ENCODE data around the gene HS3ST6. TPM values are rescaled to one million over a fixed set of nuclear protein-coding genes. Genes with fewer than 3 reads are reported as not detected.

The HS3ST6 gene
- total RNA-seq, 1 donor from 2014 or later, result 4.4 TPM

DNA sequence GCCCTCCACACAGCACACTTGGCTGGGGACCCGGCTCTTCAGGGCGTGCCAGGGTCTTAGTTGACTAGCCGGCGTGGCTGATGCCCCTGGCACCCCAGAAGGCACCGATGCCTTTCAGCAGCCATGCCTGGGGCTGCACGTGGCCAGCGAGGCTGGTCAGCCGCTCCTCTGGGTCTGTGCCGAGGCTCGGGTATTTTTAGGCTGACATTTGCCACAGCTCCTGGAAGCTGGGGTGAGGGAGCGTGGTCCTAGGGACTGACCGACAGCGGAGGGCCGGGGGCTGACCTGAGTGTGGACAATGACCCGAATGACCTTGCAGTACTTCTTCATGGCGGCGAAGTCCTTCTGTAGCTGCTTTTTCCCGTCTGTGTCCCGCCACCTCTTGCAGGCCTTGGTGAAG lies 32.3 kb upstream of the HS3ST6 start:
- intact Hi-C loops (cut with DNase I), result no loop called here
- H3K9me3 ChIP-seq, result no peaks in the 10 kb centered on the region
- no peak overlapping the region for H3K4me3 ChIP-seq
- H3K36me3 ChIP-seq, result no peaks in the 10 kb centered on the region
- no peaks in the 10 kb centered on the region for H3K4me1 ChIP-seq
- no peak overlapping the region for H3K27ac ChIP-seq
- H3K27me3 ChIP-seq, result no peaks in the 10 kb centered on the region
- no peak for TF ChIP-seq POLR2AphosphoS5 (IDR thresholded peaks at IDR 0.05; ENCODE audit: insufficient read depth in 1 of 2, low read depth in 1 of 2)
- TF ChIP-seq, protein P1, sequence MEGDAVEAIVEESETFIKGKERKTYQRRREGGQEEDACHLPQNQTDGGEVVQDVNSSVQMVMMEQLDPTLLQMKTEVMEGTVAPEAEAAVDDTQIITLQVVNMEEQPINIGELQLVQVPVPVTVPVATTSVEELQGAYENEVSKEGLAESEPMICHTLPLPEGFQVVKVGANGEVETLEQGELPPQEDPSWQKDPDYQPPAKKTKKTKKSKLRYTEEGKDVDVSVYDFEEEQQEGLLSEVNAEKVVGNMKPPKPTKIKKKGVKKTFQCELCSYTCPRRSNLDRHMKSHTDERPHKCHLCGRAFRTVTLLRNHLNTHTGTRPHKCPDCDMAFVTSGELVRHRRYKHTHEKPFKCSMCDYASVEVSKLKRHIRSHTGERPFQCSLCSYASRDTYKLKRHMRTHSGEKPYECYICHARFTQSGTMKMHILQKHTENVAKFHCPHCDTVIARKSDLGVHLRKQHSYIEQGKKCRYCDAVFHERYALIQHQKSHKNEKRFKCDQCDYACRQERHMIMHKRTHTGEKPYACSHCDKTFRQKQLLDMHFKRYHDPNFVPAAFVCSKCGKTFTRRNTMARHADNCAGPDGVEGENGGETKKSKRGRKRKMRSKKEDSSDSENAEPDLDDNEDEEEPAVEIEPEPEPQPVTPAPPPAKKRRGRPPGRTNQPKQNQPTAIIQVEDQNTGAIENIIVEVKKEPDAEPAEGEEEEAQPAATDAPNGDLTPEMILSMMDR (IDR thresholded peaks at IDR 0.05), result no peak
- TF ChIP-seq POLR2A (IDR thresholded peaks at IDR 0.05), result no peak
- no peak for DNase-seq (ENCODE audit: extremely low spot score in 2 of 2)

DNA sequence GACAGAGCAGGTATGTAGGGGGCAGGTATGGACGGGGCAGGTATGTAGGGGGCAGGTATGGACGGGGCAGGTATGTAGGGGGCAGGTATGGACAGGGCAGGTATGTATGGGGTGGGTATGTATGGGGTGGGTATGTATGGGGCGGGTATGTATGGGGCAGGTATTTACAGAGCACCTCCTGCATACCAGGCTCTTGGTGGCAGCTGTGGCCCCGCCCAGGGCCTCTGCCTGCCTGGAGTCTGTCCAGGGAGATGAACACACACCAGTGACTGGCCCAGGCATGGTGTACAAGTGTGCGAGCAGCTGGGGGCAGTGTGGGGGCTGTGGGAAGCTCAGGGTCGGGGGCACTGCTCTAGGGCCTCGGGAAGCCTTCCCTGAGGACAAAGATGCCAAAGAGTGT lies 31.8 kb upstream of the HS3ST6 start:
- no peaks in the 10 kb centered on the region for H3K27me3 ChIP-seq
- no peaks in the 10 kb centered on the region for H3K36me3 ChIP-seq
- H3K27ac ChIP-seq, result no peak overlapping the region
- intact Hi-C loops (cut with DNase I), result no loop called here
- H3K4me3 ChIP-seq, result no peak overlapping the region
- H3K4me1 ChIP-seq, result no peaks in the 10 kb centered on the region
- TF ChIP-seq POLR2A (IDR thresholded peaks at IDR 0.05) (no peak), POLR2AphosphoS5 (IDR thresholded peaks at IDR 0.05; ENCODE audit: insufficient read depth in 1 of 2, low read depth in 1 of 2) (no peak)
- TF ChIP-seq, protein P1 (IDR thresholded peaks at IDR 0.05), result no peak
- no peak for DNase-seq (ENCODE audit: extremely low spot score in 2 of 2)
- H3K9me3 ChIP-seq, result no peaks in the 10 kb centered on the region

DNA sequence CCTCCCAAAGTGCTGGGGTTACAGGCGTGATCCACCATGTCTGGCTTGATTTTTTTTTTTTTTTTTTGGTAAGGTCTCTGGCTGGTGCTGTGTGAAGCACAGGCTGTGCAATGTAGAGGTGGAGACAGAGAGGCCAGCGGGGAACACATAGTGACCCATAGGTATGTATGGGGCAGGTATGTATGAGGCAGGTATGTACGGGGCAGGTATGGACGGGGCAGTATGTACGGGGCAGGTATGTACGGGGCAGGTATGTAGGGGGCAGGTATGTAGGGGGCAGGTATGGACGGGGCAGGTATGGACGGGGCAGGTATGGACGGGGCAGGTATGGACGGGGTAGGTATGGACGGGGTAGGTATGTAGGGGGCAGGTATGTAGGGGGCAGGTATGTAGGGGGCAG lies 31.3 kb upstream of the HS3ST6 start:
- intact Hi-C loops (cut with DNase I), result no loop called here
- H3K27ac ChIP-seq, result no peak overlapping the region

GRCh38 chr16:1947369-1947670 lies 29.1 kb upstream of the HS3ST6 start:
- H3K27me3 ChIP-seq, result no peaks in the 10 kb centered on the region
- no peak overlapping the region for H3K4me3 ChIP-seq
- intact Hi-C loops (cut with DNase I), result no loop called here
- H3K9me3 ChIP-seq, result no peaks in the 10 kb centered on the region
- H3K27ac ChIP-seq, result no peak overlapping the region
- TF ChIP-seq, protein P1 (IDR thresholded peaks at IDR 0.05), result no peak
- no peak for TF ChIP-seq POLR2AphosphoS5 (IDR thresholded peaks at IDR 0.05; ENCODE audit: insufficient read depth in 1 of 2, low read depth in 1 of 2)
- TF ChIP-seq POLR2A (IDR thresholded peaks at IDR 0.05), result no peak
- H3K4me1 ChIP-seq, result peaks cover 10% of the 10 kb centered on the region
- DNase-seq (ENCODE audit: extremely low spot score in 2 of 2), result no peak
- H3K36me3 ChIP-seq, result no peaks in the 10 kb centered on the region

More for the DNA sequence above, 31.3 kb upstream of the HS3ST6 start:
- H3K36me3 ChIP-seq, result no peaks in the 10 kb centered on the region
- no peaks in the 10 kb centered on the region for H3K9me3 ChIP-seq
- H3K4me3 ChIP-seq, result no peak overlapping the region
- H3K4me1 ChIP-seq, result no peaks in the 10 kb centered on the region
- no peak for TF ChIP-seq POLR2A (IDR thresholded peaks at IDR 0.05)
- TF ChIP-seq, protein P1 (IDR thresholded peaks at IDR 0.05), result no peak
- TF ChIP-seq POLR2AphosphoS5 (IDR thresholded peaks at IDR 0.05; ENCODE audit: insufficient read depth in 1 of 2, low read depth in 1 of 2), result no peak
- H3K27me3 ChIP-seq, result no peaks in the 10 kb centered on the region
- DNase-seq (ENCODE audit: extremely low spot score in 2 of 2), result no peak

GRCh38 chr16:1946495-1947368 lies 28.5 kb upstream of the HS3ST6 start:
- Histone ChIP-seq H3K9me3 (no peaks in the 10 kb centered on the region), H3K36me3 (no peaks in the 10 kb centered on the region), H3K27ac (no peak overlapping the region), H3K4me1 (peaks cover 16% of the 10 kb centered on the region), H3K27me3 (no peaks in the 10 kb centered on the region), H3K4me3 (no peak overlapping the region)
- no peak for DNase-seq (ENCODE audit: extremely low spot score in 2 of 2)
- intact Hi-C loops (cut with DNase I), result no loop called here
- TF ChIP-seq, protein P1 (IDR thresholded peaks at IDR 0.05), result no peak
- TF ChIP-seq POLR2A (IDR thresholded peaks at IDR 0.05), result no peak
- no peak for TF ChIP-seq POLR2AphosphoS5 (IDR thresholded peaks at IDR 0.05; ENCODE audit: insufficient read depth in 1 of 2, low read depth in 1 of 2)

Data from vagina (tissue), 2 donors.